Breast epithelium (tissue), 4 donors: ENCODE data around the gene HIPK2. TPM values are rescaled to one million over a fixed set of nuclear protein-coding genes. Genes with fewer than 3 reads are reported as not detected.

Experiments
- DNase-seq, 2 donors: peaks; one replicate each; pipeline ENCODE4 v3.0.0-alpha.2; 2019; ENCODE audit warnings: low spot score in 2 of 2
- H3K27ac ChIP-seq, 2 donors: fragments of 200-600 bp; sonication (generic) in 1 of 2; one replicate each; pipeline ENCODE4 v1.5.1; 2016 to 2019; ENCODE audit warnings: mild to moderate bottlenecking in 1 of 2
- H3K27me3 ChIP-seq, 2 donors: fragments of 200-600 bp; sonication (generic) in 1 of 2; one replicate each; pipeline versions ENCODE4 v1.5.1 to v1.6.0; 2017 to 2019; ENCODE audit warnings: control low read depth in 1 of 2, mild to moderate bottlenecking in 1 of 2
- H3K36me3 ChIP-seq: fragments of 200-600 bp; one replicate; pipeline ENCODE4 v1.5.1; 2019
- H3K4me1 ChIP-seq, 2 donors: fragments of 200-600 bp; sonication (generic); one replicate each; pipeline ENCODE4 v1.5.1; 2016 to 2019; ENCODE audit warnings: control low read depth in 1 of 2
- H3K4me3 ChIP-seq, 3 donors: fragments of 200-600 bp; sonication (generic); 1 replicate in 2 of 3; 2 replicates in 1 of 3; pipeline ENCODE4 v1.5.1; 2016 to 2019; ENCODE audit warnings: mild to moderate bottlenecking in 3 of 3, moderate library complexity in 2 of 3
- H3K9me3 ChIP-seq, 2 donors: fragments of 200-600 bp; sonication (generic) in 1 of 2; one replicate each; pipeline ENCODE4 v1.5.1; 2016 to 2019; ENCODE audit warnings: control low read depth in 1 of 2
- POLR2A ChIP-seq: fragments of 450-650 bp; IDR thresholded peaks from one replicate; pipeline ENCODE4 v1.6.1; 2016; ENCODE audit warnings: antibody characterized with exemption, mild to moderate bottlenecking, moderate library complexity
- POLR2AphosphoS5 ChIP-seq, 3 donors: sonication (generic); formaldehyde crosslinking; IDR thresholded peaks; one replicate each; pipeline ENCODE4 v1.6.1; 2017; ENCODE audit warnings: antibody characterized with exemption in 3 of 3
- intact Hi-C: fragments of 100-400 bp; cut with DNase I; formaldehyde crosslinking; loops from one replicate; pipeline ENCODE4 v1.15.1; 2023; ENCODE audit warnings: low total_unique reads
- total RNA-seq, 3 donors: library from RNA; depleted of rRNA; stranded (reverse); fragments of >200 nt; gene quantifications; one replicate each; pipeline ENCODE4 v1.1.0, GENCODE V29; 2016
- TF ChIP-seq, protein P1 (sequence below), 3 donors: fragments of 450-650 bp; IDR thresholded peaks; one replicate each; pipeline ENCODE4 v1.5.1; 2016 to 2017; ENCODE audit warnings: antibody characterized with exemption in 3 of 3, mild to moderate bottlenecking in 3 of 3, moderate library complexity in 3 of 3

HIPK2 gene
- total RNA-seq, 3 donors from 2014 or later = 26.4 to 31.8 (median 31.1) TPM

DNA sequence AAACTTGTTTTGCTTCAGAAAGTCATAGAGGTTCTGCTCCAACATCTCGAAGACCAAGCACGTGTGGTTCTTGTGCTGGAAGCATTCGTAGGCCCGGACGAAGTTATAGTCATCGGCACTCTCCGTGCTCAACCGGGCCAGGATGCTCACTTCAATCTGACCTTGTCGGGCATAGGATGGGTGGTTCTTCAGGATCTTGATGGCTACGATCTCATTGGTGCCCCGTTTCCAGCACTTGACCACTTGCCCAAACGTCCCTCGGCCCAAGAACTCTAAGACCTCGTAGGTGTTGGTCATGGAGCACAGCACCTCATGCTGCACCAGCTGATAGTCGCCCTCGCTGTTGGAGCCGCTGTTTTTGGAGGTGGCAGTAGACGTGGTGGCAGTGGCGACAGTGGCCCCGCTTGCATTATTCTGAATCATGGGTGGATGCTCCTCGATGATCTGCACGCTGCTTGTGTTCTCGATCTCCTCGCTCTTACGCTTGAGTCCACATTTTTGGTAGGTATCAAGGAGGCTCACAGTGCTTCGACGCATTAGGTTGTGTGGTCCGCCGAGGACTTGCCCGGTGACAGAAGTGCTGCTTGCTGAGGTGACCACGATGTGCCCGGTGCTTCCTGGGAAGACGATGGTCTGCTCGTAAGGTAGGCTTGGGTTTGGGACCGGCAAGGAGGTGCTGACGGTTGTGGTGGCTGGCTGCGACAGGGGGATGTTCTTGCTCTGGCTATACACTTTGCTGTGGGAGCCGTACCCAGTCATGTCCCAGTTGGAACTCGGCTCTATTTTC is 61.4 kb downstream of the HIPK2 start:
- no peaks in the 10 kb centered on the region for H3K4me1 ChIP-seq

DNA sequence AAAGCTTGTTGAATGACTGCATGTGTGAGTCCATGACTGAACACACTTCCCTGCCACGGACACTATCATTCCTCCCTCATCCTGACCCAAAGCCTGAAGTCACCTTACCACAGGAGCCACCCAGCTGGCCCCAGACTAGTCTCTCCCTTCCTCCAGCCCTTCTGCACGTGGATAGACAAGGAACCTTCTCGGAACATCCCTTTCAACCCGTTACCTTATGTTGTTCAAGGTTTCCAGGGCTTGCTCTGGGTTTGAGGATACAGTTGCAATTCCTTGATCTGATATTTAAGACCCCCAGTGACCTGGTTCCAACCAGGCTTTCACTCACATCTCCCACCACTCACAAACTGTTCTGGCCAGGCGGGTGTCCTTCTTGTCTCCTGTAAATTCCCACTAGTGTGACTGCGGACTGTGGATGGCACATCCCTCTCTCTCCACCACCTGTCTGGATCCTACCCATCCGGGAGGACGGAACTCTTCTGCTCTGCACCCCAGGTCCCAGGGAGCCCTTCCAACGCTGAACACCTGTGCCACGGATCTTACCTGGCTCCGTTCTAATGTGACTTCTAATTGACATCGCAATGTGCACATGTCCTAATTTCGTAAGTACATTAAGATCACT is 62.5 kb downstream of the HIPK2 start:
- intact Hi-C loops = no loop called here
- TF ChIP-seq POLR2A = no peak
- no peak for TF ChIP-seq POLR2AphosphoS5 (IDR thresholded peaks at IDR 0.05)
- TF ChIP-seq, protein P1, sequence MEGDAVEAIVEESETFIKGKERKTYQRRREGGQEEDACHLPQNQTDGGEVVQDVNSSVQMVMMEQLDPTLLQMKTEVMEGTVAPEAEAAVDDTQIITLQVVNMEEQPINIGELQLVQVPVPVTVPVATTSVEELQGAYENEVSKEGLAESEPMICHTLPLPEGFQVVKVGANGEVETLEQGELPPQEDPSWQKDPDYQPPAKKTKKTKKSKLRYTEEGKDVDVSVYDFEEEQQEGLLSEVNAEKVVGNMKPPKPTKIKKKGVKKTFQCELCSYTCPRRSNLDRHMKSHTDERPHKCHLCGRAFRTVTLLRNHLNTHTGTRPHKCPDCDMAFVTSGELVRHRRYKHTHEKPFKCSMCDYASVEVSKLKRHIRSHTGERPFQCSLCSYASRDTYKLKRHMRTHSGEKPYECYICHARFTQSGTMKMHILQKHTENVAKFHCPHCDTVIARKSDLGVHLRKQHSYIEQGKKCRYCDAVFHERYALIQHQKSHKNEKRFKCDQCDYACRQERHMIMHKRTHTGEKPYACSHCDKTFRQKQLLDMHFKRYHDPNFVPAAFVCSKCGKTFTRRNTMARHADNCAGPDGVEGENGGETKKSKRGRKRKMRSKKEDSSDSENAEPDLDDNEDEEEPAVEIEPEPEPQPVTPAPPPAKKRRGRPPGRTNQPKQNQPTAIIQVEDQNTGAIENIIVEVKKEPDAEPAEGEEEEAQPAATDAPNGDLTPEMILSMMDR (IDR thresholded peaks at IDR 0.05) = no peak
- Histone ChIP-seq H3K27me3 (no peaks in the 10 kb centered on the region), H3K27ac (peak overlapping the region in 1 of 2 donors; percentile 76), H3K9me3 (no peaks in the 10 kb centered on the region), H3K36me3 (no peaks in the 10 kb centered on the region), H3K4me1 (no peaks in the 10 kb centered on the region), H3K4me3 (no peak overlapping the region)
- DNase-seq = no peak

More for the DNA sequence above, 61.4 kb downstream of the HIPK2 start:
- Histone ChIP-seq H3K27ac (no peak overlapping the region), H3K9me3 (no peaks in the 10 kb centered on the region), H3K27me3 (no peaks in the 10 kb centered on the region), H3K36me3 (no peaks in the 10 kb centered on the region), H3K4me3 (no peak overlapping the region)
- DNase-seq = no peak
- TF ChIP-seq POLR2AphosphoS5 (IDR thresholded peaks at IDR 0.05) = no peak
- TF ChIP-seq, protein P1 (IDR thresholded peaks at IDR 0.05) = no peak
- no peak for TF ChIP-seq POLR2A
- intact Hi-C loops = no loop called here

DNA sequence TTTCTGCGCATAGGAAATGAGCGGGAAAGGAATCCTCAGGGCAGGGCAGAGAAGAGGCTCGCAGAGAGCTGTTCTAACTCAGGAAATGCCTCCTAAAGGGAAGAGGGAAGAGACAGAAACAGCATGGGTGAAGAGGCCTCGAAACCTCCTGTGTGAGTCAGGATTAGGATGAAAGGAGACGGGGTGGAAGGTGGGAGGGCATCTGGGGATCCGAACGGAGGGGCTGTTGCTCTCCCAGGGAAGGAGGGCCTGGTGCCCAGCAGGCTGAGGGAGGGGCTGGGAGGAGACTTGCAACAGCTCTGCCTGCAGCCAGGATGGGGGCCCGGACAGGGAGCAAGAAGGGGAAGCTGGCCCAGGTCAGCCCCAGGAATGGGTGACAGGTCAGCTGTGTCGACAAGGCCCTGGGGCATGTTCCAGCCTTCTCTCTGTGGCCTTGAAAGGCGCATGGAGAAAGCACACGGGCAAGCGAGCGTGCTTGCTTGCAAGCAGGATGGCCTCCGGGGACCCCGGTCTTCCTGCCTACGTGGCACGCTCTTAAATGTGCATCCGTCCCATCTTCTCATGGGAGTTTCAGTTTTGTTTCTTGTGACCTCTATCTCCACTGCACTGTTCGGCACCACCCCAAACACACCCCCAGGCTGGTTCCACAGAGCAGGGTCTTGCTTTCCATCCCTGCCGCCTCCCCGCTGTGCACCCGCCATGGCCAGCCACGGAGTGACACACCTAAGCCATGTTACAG is 63.5 kb downstream of the HIPK2 start:
- Histone ChIP-seq H3K9me3 (no peaks in the 10 kb centered on the region), H3K4me3 (no peak overlapping the region), H3K27me3 (no peaks in the 10 kb centered on the region), H3K27ac (peak overlapping the region in 1 of 2 donors; percentile 76), H3K36me3 (no peaks in the 10 kb centered on the region), H3K4me1 (no peaks in the 10 kb centered on the region)
- intact Hi-C loops = no loop called here
- DNase-seq = no peak
- TF ChIP-seq, protein P1 (IDR thresholded peaks at IDR 0.05) = no peak
- TF ChIP-seq POLR2A = no peak
- TF ChIP-seq POLR2AphosphoS5 (IDR thresholded peaks at IDR 0.05) = no peak

DNA sequence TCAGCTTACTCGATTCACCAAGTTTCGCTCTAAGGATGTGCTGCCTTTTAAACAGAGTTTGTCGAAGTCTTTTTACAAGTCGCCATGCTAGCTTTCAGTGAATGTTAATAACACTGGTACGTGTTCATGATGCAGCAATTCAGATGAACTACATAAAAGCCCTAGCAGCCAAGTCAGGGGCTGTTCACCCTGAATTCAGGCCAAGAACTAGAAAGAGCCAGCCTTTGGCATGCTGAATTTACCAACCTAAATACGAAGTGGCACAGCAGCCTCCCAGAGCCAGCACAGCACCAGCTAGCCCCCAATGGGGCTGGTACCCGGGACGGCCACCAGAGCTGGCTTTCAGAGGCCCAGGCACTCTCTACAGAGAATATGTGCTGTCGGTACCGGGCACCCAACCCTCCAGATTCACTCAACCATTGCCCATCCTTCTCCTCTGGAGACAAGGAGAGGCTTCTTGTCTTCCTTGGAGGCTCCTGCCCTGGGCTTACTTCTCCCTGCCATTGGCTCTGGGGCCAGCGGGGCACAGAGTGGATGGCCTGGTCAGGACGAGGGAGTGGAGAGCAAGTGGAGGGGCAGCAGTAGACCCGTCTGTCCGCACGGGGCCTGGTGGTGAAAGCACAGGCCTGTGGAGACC is 64.2 kb downstream of the HIPK2 start:
- no peak for DNase-seq
- Histone ChIP-seq H3K36me3 (no peaks in the 10 kb centered on the region), H3K9me3 (no peaks in the 10 kb centered on the region), H3K27ac (peak overlapping the region in 1 of 2 donors; percentile 76), H3K27me3 (no peaks in the 10 kb centered on the region), H3K4me1 (no peaks in the 10 kb centered on the region), H3K4me3 (no peak overlapping the region)
- TF ChIP-seq POLR2AphosphoS5 (IDR thresholded peaks at IDR 0.05) (no peak), POLR2A (no peak)
- TF ChIP-seq, protein P1 (IDR thresholded peaks at IDR 0.05) = no peak
- intact Hi-C loops = no loop called here
